NCI-H1092 treated with DMSO at 0.1 percent for 48 hours (cell line): ENCODE measurements around the gene UBAC1.
A peak's percentile ranks its signal among the peaks of the same experiment; 100 is the strongest.

Experiments used
- DNase-seq: peaks from one replicate; lab custom pipeline; 2025; lab: John Stamatoyannopoulos, UW

The UBAC1 gene

DNA sequence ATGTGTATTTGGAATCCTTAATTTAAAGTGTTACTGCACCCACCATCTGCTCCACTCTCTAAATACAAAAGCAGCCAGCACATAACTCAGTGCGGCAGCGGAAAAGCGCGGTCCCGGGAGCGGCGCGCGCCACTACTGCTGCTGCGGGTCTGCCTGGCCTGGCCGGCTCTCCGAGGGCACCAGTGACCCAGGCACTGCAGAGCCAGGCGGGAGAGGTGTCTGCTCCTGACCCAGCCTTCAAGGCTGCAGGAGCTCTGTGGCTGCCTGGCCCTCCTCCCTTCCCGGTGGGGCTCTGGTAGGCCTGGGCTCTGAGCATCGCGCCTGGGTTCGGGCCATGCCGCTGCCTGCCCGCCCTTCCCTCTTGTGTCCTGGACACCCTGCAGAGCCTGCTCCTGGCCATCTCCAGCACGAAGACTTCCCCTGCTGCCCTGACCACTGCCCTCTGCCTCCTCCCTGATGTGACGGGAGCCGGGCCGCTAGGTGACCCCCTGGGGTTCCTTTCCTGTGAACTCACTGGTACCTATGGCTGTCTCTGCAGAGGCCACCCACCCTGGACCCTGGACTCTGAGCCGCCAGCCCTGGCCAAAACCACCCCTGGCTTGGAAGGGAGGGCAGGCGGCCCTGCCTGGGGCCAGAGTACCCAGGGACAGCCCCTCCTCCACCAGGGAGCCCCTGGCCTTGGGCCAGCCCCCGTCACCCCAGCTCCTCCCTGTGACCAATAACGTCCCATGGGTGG lies 32.8 kb upstream of the UBAC1 start:
- DNase-seq: no peak

DNA sequence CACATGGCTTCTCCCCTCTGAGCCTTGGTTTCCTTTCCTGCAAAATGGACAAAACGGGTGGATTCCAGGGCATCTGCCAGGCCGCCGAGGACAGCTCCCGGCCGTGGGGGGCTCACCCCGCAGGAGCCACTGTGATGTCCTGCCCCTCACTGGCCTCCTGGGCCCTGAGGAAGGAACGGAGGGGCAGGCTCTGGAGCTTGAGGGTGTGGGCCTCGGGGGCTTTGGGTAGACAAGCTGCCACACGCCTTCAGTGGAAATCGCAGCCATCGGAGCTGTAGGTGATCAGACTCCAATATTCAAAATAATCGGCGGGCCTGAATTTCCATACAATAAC lies 32.2 kb upstream of the UBAC1 start:
- no peak for DNase-seq

DNA sequence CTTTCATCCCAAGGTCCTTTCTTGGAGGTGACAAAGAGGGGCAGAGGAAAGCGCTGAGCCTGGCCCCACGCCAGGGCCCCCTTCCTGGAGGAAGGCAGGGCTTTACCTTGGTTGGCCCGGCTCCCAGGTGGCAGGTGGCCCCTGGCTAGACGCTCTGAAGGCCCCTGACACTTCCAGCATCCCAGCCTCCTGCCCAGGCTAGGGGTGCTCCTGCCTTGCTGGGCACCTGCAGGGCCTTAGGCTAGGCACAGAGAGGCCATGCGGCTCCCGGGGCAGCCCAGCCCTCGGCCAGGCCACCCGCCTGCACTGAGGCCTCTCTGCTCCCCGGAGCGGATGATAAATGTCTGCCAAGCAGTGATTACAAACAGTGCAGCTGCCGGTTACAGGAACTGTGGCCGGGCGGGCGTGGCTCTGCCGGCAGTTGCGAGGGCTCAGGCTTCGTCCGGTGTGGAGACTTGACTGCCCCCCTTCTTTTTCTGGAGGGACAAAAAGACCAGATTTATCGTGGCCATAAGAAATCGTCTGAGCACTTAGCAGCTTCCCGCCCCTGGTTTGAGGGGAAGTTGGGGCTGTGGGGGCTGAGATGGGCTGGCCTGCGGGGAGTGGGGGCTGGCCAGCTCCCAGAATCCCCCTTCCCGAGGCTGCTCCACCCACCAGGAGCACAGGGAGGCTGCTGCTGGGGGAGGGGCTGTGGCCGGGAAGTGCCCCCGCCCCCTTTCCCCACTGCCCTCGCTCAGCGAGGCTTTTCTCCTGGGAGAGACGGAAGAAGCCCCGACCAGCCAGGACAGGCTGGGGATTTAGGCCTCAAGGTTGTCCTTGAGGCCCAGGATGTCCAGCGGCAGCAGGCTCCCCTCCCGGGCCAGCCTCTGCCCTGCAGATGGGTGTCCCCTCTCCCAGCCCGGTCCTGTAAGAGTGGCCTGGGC lies 31.6 kb upstream of the UBAC1 start:
- DNase-seq: peak; percentile 25

DNA sequence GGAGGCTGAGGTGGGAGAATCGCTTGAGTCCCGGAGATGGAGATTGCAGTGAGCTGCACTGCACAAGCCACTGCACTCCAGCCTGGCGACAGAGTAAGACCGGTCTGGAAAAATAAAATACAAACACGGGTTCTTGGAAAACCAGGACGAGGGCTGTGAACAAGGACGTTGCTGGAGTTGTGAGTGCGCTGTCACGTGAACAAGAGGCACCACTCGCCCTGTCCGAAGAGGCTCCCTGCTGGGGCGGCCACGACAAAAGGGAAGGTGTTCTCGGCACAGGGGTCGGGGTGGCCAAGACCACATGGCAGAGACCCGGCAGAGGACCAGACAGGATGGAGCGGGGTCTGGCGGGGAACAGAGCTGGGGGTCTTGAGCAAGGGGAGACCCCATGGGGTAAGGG lies 30.6 kb upstream of the UBAC1 start:
- DNase-seq: no peak

DNA sequence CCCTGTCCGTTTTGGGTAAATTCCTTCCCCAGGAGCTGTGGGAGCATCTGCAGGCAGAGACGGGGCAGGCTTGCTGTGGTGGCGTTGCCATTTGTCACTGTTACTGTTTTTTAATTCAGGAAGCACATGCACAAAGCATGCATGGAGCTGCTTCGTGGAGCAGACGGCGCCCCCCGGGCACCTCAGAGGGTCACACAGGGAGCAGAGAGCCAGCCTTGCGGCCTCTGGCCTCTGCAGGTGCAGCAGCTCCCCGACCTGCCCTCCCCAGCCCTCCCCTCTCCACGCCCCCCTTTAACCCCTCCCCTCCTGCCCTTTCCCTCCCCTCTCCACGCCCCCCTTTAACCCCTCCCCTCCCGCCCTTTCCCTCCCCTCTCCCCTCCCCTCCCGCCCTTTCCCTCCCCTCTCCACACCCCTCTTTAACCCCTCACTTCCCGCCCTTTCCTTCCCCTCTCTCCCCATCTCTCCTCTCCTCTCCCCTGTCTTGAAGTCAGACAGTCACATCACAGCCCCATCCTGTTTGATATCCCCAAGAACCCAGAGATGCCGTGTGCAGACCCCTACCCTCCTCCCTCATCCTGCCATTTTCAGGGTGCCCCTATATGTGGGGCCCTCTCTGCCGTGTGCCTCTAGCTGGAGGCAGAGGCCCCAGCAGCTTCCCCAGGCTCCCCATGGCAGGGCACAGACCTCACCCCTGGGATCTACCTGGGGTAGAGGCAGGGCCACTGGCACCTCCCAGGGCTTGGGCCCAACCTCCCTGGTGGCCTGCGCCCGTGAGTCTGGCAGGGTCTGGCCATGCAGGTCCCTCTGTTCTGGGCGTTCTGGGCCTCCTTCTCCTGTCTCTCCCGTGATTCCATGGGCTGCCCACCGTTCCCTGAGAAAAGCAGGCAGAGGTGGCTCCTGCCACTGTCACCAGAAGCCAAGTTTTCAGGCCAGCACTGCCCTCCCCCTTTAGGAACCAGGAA lies 29.6 kb upstream of the UBAC1 start:
- DNase-seq: peak; percentile 21

DNA sequence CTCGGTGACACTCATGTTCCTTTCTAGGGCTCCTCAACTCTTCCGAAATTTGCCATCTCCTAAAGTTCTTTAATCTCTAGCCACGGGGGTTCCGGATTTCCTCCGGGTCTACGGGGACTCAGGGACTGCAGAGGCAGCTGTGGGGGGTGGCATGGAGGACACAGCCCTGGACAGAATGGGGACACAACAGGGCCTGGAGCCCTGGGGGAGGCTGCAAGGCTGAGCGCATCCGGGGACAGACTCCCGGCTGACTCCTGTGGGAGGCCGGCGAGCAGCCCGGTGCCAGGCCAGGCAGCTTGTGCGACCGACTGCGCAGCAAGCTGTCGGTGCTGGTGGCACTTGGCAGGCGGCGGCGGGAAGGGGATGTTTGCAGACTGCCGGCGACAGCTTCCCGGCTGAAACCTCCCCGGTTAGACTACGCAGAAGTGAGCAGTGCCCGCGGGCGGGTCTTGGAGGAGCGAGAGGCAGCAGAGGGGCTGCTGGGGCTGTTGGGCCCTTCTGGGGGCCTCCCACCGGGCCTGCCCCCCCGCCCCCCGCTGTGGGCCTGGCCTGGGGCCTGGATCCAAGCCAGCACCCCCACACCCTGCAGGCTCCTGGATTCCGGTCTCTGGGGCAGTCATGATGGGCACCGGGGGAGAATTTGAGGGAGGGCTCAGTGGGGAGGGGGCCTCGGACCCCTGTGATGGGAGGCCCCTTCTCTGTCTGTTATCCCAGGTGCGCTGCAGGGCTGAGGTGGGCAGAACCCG lies 28.7 kb upstream of the UBAC1 start:
- DNase-seq: no peak

DNA sequence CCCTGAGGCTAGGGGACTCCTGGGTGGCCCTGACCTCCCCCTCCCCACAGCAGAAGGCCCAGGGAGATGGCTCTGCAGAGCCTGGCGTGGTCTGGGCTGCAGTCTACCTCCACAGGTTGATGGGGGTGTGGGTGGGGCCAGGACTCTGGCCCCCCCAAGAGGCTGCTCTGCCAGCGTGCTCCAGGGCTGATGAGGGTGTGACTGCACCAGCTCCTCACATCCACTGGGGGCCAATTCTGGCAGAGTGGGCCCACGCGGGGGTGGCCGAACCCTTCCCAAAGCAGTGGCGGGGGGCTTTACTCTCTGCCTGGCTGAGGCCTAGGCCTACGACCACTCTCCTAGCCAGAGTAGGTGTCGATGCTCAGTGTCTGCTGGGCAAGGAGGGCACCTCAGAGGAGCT lies 28.0 kb upstream of the UBAC1 start:
- DNase-seq: no peak

DNA sequence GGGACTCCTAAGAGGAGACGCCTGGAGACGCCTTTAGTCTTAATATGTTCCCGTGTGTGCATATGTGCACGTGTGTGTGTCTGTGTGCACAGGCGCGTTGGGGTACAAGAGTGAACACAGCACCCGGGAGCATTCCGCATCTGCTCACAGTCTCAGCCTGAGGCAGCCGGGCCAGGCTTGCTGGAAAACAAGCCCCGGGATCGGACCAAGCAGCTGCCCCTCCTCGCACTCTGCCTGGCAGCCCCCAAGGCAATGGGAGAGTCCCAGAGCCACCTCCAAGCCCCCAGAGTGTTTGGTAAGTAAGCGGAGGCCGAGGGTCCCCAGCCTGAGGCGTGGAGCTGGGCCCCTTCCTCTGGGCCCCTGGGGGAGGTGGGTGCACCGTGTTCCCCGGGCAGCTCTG lies 27.3 kb upstream of the UBAC1 start:
- no peak for DNase-seq

DNA sequence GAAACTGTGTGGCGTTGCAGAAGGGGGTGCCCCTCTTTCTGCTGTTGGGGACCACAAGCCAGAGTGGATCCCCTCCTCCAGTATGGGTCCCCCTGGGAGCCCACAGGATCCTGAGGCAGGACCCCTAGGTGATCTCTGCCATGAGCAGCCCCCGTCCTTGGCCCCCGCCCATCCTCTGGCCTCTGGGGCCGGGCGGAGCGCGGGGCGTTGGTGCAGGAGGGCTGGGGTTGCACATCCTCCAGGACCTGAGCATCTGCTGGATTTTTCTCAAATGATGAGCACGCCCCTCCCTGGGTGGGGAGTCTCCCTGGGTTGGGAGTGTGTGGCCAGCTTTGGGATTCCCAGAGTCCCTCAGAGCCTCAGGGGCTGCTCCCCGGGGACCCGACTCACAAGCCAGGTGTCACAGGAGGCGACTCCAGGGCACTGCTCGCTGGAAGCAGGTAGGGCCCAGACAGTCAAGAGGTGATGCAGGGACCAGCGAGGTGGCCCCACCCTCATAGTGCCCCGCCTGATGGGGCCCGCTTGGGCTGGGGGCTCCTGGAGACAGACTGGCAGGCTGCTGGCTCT lies 26.7 kb upstream of the UBAC1 start:
- no peak for DNase-seq

DNA sequence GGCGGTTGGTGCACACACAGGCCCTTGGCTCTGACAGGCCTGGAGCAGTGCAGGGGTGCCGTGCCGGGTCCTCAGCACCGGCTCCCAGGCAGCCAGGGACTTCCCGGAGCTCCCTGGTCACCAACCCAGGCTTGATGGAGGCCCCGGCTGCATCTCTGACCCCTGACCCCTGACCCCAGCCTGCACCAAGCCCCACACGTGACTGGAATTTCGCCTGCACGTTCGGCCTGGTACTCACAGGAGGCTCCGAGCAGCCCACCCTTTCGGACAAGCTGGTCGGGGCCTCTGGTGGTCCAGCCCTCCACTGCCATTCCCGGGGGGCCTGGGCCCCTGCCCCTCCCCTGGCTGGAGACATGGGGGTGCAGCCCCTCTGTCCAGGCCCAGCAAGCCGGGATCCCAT lies 25.4 kb upstream of the UBAC1 start:
- DNase-seq: no peak

DNA sequence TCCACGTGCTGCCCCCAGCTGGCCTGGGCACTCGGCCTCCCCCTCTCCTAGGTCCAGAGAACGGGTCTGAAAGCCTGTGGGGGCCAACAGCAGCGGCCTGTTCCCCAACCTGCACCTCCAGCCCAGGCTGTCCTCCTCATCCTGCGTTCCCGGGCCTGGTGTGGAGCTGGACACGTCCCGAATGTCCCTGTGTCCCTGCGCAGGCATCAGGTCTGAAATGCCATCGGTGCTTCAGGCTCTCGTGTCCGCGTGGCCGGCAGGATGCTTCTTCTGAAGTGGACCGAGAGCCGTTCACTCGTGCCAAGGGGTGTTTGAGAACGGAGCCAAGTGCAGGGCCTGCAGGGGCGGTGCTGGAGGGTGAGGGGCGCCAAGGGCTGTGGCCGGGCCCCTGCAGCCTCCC lies 24.7 kb upstream of the UBAC1 start:
- DNase-seq: no peak

DNA sequence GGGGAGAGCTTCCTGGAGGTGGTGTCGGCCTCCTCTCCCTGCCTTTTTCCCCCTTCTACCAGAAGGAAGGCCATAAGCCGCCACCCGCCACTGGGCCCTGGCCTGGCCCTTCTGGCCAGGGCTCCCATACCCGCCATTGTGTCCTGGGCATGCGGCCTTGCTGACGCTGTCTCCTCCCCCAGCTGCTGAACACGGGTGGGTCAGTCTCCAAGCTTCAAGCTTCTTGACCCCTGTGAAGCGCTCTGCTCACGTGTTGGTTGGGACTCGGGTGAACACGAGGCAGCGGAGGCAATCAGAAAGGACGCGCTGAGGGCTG lies 24.2 kb upstream of the UBAC1 start:
- DNase-seq: no peak

DNA sequence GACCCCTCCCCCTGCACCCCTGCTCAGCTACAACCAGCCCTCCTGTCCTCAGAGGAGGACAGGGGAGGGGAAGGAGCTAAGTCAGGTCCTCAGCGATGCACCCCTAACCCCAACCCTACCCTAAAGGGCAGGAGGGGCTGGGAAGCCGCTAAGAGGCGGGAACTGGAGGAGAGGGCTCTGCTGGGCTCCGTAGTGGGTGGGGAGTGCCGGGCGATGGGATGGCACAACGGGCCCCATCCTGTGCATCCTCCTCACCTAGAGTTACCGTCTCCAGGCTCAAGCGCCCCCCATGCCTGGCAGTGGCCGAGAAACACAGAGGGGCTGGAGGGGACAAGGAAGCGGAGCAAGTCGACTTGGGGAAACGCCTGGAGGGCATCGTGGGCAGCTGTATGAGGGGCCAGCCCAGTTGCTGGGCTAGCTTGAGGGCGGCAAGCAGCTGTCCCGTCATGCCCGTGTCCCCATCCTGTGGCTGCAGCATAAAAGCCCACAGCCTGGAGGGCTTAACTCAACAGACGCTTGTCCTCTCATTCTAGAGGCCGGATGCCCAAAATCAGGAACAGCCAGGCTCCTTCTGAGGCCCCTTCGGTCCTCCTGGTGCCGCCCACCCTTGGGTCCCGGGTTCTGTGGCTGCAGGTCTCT lies 23.0 kb upstream of the UBAC1 start:
- no peak for DNase-seq

DNA sequence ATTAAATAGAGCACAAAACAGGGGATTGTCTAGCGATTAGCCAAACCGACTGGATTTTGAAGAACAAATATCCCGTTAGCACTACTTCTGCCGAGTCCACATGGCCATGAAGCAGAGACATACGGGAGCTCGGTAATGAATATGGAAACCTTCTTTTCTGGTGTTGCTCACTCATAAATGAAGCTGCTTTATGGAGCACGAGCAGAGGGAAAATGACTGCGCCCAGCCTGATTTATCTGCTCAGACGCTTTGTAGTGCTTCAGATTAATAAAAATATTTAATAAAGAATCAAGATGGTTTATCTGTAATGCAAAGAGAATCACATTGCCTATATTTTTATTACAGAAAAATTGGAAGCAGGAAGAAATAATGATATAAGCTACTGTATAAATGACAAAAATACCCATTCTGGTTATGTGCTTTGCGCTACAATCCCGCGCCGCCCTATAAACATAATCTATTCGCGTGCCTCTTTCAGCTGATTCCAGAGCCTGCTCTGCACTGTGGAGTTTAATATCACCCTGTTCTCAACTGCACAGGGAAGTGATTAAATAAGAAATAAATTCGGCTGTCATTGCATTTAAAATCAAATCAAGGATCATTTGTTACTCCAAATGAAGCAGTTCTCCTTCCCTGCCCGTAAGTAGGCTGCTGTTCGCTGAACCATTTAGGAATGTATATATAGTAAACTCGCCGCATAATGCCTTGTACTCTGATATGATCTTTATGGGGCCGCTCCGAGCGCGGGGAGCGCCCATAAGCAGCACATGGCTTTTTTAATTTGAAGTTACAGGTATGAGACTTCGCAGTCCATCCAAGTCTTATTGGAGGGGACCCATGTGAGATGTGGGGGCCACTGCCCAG lies 22.3 kb upstream of the UBAC1 start:
- no peak for DNase-seq

DNA sequence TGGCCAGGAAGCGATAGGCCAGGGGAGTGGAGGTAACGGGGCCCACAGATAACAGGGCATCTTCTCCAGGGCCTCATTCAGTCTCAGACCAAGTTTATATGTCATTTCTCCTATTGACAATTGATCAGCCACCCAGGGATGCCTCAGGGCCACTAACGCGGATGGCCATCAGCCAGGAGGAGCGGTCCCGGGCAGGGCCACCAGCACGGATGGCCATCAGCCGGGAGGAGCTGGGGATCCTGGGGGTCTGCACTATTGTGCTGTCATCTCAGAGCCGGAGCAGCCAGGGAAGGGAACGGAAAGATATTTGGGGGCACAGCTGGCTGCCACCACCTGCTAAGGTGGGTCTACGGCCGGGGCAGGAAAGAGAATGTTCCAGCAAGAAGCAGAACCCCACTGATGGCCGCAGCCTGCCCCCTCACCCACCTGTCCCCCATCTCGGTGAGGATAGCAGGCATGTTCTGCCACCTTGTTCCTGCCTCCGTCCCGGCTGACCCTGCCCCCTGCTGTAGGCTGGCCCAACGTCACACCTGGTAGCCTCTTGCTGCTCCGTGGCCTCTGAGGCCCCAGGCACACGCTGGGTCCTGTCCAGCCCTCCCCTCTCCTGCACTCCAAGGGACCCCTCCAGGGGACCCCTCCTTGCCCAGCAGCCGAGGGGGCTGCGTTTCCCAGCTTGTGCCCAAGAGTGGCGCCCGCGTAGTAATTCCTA lies 21.5 kb upstream of the UBAC1 start:
- no peak for DNase-seq

DNA sequence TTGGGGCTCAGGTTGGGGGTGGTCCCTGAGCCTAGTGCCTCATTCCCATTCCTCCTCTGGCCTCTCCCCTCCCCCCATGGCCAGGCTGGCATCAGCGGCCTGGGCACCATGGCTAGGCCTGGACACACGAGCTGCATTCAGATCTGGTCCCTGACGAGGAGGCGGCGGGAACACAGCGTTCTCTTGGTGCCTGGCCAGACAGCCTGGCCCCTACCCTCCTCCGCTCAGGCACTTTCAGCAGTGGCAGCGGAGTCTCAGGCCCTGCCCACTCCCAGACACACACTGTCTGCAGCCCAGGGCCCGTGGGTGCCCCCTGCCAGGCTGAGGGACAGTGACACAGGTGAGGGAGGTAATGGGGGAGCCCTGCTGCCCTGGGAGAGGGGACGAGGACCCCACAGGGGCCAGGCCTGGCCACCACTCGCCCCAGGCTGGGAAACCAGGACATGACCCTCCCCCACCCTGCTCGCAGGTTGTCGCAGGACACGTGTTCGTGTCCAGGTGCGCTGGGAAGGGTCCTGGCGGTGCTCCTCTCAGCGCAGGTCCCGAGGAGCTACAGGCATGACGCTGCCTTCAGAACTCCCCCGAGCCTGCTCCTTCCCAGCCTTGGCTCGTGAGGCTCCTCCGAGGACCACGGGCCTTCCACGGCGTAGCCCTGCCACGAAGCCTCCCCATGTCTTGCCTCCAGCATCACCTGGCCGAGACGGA lies 19.9 kb upstream of the UBAC1 start:
- DNase-seq: no peak

DNA sequence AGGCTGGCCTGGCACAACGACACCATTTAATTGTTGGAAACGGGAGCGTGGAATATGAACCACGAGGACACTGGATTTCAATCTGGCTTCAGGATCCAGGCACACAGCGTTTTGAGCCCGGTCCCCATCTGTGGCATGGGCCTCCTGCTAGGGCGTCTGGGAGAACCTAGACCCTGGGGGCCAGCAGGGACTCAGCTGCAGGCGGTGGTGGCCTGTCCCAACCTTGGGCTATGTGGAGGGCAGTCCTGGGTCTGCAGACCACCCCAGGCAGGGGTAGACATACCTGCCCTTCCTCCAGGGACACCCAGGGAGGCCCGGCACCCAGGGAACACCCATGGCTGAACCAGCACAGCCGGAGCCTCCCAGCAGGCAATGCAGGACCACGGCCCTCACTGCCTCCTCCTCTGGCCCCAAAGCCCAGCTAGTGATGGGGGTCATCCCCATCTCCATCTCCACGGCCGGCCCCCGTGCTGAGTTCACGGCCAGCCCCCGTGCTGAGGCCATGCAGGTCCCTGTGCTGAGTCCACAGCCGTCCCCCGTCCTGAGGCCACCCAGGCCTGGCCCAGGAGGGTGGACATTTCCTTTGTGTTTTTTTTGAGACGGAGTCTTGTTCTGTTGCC lies 18.5 kb upstream of the UBAC1 start:
- DNase-seq: no peak
